SK-N-SH treated with all-trans-retinoic acid at 6 μM for 48 hours (cell line): Measurements from ENCODE around the gene XPR1.

Source experiments
- TF ChIP-seq, protein P1 (sequence below): fragments of 250-450 bp; sonication (Bioruptor Pico); IDR thresholded peaks from 2 replicates; pipeline ENCODE4 v1.8.0; 2020; ENCODE audit warnings: mild to moderate bottlenecking, moderate library complexity, borderline replicate concordance
- TF ChIP-seq, protein P2 (sequence below): fragments of 250-450 bp; sonication (Bioruptor Pico); IDR thresholded peaks from 2 replicates; pipeline ENCODE4 v1.5.0; 2020; ENCODE audit warnings: mild to moderate bottlenecking, moderate library complexity
- TF ChIP-seq, protein P3 (sequence below): fragments of 250-450 bp; sonication (Bioruptor Pico); IDR thresholded peaks from 2 replicates; pipeline ENCODE4 v1.8.0; 2021; ENCODE audit warnings: low read depth, mild to moderate bottlenecking, moderate library complexity, borderline replicate concordance
- TF ChIP-seq, protein P4 (sequence below): fragments of 250-450 bp; sonication (Bioruptor Pico); IDR thresholded peaks from 2 replicates; pipeline ENCODE4 v1.5.1; 2021; ENCODE audit warnings: mild to moderate bottlenecking, moderate library complexity

DNA sequence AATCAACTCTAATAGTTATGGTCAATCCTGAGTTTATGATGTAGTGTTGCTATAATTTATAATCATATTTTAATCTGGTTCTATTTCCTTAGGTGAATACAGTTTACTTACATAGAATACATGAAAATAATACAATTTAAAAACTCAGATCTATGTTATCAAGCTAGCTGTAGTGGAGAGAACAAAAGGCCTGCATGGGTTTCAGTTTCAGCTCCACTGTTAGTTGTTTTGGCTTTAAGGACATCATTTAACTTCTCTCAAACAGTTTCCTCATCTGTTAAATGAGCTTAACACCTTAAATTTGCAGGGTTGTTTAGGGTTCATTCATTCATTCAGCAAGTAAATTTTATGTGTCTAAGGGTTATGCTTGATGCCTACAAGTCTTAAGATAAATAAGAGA lies 182.4 kb downstream of the XPR1 start:
- TF ChIP-seq, protein P1, sequence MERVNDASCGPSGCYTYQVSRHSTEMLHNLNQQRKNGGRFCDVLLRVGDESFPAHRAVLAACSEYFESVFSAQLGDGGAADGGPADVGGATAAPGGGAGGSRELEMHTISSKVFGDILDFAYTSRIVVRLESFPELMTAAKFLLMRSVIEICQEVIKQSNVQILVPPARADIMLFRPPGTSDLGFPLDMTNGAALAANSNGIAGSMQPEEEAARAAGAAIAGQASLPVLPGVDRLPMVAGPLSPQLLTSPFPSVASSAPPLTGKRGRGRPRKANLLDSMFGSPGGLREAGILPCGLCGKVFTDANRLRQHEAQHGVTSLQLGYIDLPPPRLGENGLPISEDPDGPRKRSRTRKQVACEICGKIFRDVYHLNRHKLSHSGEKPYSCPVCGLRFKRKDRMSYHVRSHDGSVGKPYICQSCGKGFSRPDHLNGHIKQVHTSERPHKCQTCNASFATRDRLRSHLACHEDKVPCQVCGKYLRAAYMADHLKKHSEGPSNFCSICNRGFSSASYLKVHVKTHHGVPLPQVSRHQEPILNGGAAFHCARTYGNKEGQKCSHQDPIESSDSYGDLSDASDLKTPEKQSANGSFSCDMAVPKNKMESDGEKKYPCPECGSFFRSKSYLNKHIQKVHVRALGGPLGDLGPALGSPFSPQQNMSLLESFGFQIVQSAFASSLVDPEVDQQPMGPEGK: no peak
- TF ChIP-seq, protein P2, sequence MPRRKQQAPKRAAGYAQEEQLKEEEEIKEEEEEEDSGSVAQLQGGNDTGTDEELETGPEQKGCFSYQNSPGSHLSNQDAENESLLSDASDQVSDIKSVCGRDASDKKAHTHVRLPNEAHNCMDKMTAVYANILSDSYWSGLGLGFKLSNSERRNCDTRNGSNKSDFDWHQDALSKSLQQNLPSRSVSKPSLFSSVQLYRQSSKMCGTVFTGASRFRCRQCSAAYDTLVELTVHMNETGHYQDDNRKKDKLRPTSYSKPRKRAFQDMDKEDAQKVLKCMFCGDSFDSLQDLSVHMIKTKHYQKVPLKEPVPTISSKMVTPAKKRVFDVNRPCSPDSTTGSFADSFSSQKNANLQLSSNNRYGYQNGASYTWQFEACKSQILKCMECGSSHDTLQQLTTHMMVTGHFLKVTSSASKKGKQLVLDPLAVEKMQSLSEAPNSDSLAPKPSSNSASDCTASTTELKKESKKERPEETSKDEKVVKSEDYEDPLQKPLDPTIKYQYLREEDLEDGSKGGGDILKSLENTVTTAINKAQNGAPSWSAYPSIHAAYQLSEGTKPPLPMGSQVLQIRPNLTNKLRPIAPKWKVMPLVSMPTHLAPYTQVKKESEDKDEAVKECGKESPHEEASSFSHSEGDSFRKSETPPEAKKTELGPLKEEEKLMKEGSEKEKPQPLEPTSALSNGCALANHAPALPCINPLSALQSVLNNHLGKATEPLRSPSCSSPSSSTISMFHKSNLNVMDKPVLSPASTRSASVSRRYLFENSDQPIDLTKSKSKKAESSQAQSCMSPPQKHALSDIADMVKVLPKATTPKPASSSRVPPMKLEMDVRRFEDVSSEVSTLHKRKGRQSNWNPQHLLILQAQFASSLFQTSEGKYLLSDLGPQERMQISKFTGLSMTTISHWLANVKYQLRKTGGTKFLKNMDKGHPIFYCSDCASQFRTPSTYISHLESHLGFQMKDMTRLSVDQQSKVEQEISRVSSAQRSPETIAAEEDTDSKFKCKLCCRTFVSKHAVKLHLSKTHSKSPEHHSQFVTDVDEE (CRISPR knock-in tag): no peak
- TF ChIP-seq, protein P3, sequence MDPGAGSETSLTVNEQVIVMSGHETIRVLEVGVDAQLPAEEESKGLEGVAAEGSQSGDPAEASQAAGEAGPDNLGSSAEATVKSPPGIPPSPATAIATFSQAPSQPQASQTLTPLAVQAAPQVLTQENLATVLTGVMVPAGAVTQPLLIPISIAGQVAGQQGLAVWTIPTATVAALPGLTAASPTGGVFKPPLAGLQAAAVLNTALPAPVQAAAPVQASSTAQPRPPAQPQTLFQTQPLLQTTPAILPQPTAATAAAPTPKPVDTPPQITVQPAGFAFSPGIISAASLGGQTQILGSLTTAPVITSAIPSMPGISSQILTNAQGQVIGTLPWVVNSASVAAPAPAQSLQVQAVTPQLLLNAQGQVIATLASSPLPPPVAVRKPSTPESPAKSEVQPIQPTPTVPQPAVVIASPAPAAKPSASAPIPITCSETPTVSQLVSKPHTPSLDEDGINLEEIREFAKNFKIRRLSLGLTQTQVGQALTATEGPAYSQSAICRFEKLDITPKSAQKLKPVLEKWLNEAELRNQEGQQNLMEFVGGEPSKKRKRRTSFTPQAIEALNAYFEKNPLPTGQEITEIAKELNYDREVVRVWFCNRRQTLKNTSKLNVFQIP (CRISPR knock-in tag): no peak
- TF ChIP-seq, protein P4, sequence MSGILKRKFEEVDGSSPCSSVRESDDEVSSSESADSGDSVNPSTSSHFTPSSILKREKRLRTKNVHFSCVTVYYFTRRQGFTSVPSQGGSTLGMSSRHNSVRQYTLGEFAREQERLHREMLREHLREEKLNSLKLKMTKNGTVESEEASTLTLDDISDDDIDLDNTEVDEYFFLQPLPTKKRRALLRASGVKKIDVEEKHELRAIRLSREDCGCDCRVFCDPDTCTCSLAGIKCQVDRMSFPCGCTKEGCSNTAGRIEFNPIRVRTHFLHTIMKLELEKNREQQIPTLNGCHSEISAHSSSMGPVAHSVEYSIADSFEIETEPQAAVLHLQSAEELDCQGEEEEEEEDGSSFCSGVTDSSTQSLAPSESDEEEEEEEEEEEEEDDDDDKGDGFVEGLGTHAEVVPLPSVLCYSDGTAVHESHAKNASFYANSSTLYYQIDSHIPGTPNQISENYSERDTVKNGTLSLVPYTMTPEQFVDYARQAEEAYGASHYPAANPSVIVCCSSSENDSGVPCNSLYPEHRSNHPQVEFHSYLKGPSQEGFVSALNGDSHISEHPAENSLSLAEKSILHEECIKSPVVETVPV: no peak
